HepG2 (cell line): ENCODE results near the gene YLPM1. TPM values are rescaled to one million over a fixed set of nuclear protein-coding genes. Genes with fewer than 3 reads are reported as not detected.

Experiments used
- ARNT2 ChIP-seq: sonication (generic); formaldehyde crosslinking; IDR thresholded peaks from 2 replicates; pipeline ENCODE4 v1.8.0; 2022; ENCODE audit warnings: mild to moderate bottlenecking, low read depth, missing genetic modification reagents, moderate library complexity
- BRF2 ChIP-seq: sonication (generic); formaldehyde crosslinking; IDR thresholded peaks from 2 replicates; pipeline ENCODE4 v1.8.1; 2022; ENCODE audit warnings: mild to moderate bottlenecking, missing genetic modification reagents
- CHCHD3 ChIP-seq: sonication (generic); formaldehyde crosslinking; IDR thresholded peaks from 2 replicates; pipeline ENCODE4 v1.8.0; 2022; ENCODE audit warnings: mild to moderate bottlenecking, missing genetic modification reagents, moderate library complexity
- ELF1 ChIP-seq: sonication (generic); formaldehyde crosslinking; IDR thresholded peaks from 2 replicates; pipeline ENCODE4 v1.4.0; 2020; ENCODE audit warnings: missing genetic modification reagents
- FOXK2 ChIP-seq: fragments of 450-650 bp; IDR thresholded peaks from 2 replicates; pipeline ENCODE4 v1.6.1; 2016
- GLI4 ChIP-seq: sonication (generic); formaldehyde crosslinking; IDR thresholded peaks from 2 replicates; pipeline ENCODE4 v1.5.1; 2020; ENCODE audit warnings: missing genetic modification reagents, mild to moderate bottlenecking, moderate library complexity, borderline replicate concordance
- GMEB2 ChIP-seq: IDR thresholded peaks from 2 replicates; pipeline ENCODE4 v1.6.1; 2016; ENCODE audit warnings: missing biosample characterization, missing genetic modification reagents, low read depth
- KDM5A ChIP-seq: fragments of 200-600 bp; sonication (generic); IDR thresholded peaks from 2 replicates; pipeline ENCODE4 v1.7.0; 2018; ENCODE audit warnings: antibody characterized with exemption, mild to moderate bottlenecking, low read length, borderline replicate concordance
- POLR2A ChIP-seq, 2 experiments: IDR thresholded peaks; 2 replicates each; pipeline ENCODE4 v1.6.1; 2011; ENCODE audit warnings: low read depth in 2 of 2, low read length in 2 of 2, mild to moderate bottlenecking in 1 of 2, moderate library complexity in 1 of 2; ENCODE audit not compliant: insufficient read depth in 1 of 2
- SIN3B ChIP-seq: fragments of 150-350 bp; IDR thresholded peaks from 2 replicates; pipeline ENCODE4 v1.6.1; 2014; ENCODE audit warnings: low read length
- SKIL ChIP-seq: sonication (generic); formaldehyde crosslinking; IDR thresholded peaks from 2 replicates; pipeline ENCODE4 v1.8.0; 2022; ENCODE audit warnings: missing genetic modification reagents, mild to moderate bottlenecking, moderate library complexity, borderline replicate concordance
- TEAD2 ChIP-seq: sonication (generic); formaldehyde crosslinking; IDR thresholded peaks from 2 replicates; pipeline ENCODE4 v1.9.0; 2021; ENCODE audit warnings: missing genetic modification reagents
- YEATS2 ChIP-seq: sonication (generic); formaldehyde crosslinking; IDR thresholded peaks from 2 replicates; pipeline ENCODE4 v1.4.0; 2020; ENCODE audit warnings: missing genetic modification reagents, borderline replicate concordance
- ZBED4 ChIP-seq: sonication (generic); formaldehyde crosslinking; IDR thresholded peaks from 2 replicates; pipeline ENCODE4 v1.4.0; 2020; ENCODE audit warnings: missing genetic modification reagents, borderline replicate concordance
- ZKSCAN1 ChIP-seq: fragments of 150-350 bp; IDR thresholded peaks from 2 replicates; pipeline ENCODE4 v1.6.1; 2014; ENCODE audit warnings: low read length
- ZMAT5 ChIP-seq: sonication (generic); formaldehyde crosslinking; IDR thresholded peaks from 2 replicates; pipeline ENCODE4 v1.5.0; 2020; ENCODE audit warnings: mild to moderate bottlenecking, low read depth, missing genetic modification reagents, borderline replicate concordance
- ZNF235 ChIP-seq: sonication (generic); formaldehyde crosslinking; IDR thresholded peaks from 2 replicates; pipeline ENCODE4 v1.8.1; 2023; ENCODE audit warnings: mild to moderate bottlenecking, missing genetic modification reagents, borderline replicate concordance
- ZNF350 ChIP-seq: sonication (generic); formaldehyde crosslinking; IDR thresholded peaks from 2 replicates; pipeline ENCODE4 v1.4.0; 2020; ENCODE audit warnings: mild to moderate bottlenecking, low read depth, missing genetic modification reagents, borderline replicate concordance
- ZNF432 ChIP-seq: sonication (generic); formaldehyde crosslinking; IDR thresholded peaks from 2 replicates; pipeline ENCODE4 v1.5.0; 2020; ENCODE audit warnings: missing genetic modification reagents, mild to moderate bottlenecking, borderline replicate concordance
- ZNF839 ChIP-seq: sonication (generic); formaldehyde crosslinking; IDR thresholded peaks from 2 replicates; pipeline ENCODE4 v1.4.0; 2020; ENCODE audit warnings: missing genetic modification reagents, mild to moderate bottlenecking, borderline replicate concordance
- ZSCAN31 ChIP-seq: sonication (generic); formaldehyde crosslinking; IDR thresholded peaks from 2 replicates; pipeline ENCODE4 v1.5.0; 2020; ENCODE audit warnings: low read depth, mild to moderate bottlenecking, missing genetic modification reagents
- polyA plus RNA-seq, 8 experiments: library from polyadenylated mRNA; depleted of rRNA in 3 of 8; stranded (reverse) in 7 of 8; unstranded in 1 of 8; fragments of >200 nt; fragmentation: Illumina TruSeq in 4 of 8; extraction: Trizol in 4 of 8; gene quantifications; 2 replicates each; pipeline versions ENCODE4 v1.2.1 to v1.2.3, GENCODE V29; 2011 to 2016; ENCODE audit warnings: low read depth in 4 of 8, missing spikeins in 1 of 8, mixed read lengths in 1 of 8; ENCODE audit not compliant: insufficient read depth in 1 of 8
- total RNA-seq, 5 experiments: library from RNA; depleted of rRNA; stranded (reverse); fragments of >200 nt; fragmentation: Illumina TruSeq; extraction: Trizol; gene quantifications; 2 replicates each; pipeline ENCODE4 v1.2.3, GENCODE V29; 2016; ENCODE audit warnings: low read depth in 1 of 5

Gene YLPM1
- total and polyA plus RNA-seq, 2 of the 13 experiments (the other 11 are each of a cell fraction or from before 2014, with no cell fraction given): 6.7 to 21.9 TPM

GRCh38 chr14:74881431-74882102 lies 118.5 kb downstream of the YLPM1 start, which contains the start of gene DLST (continued):
- TF ChIP-seq ZNF432 (CRISPR knock-in tag): no peak
- TF ChIP-seq GMEB2 (CRISPR knock-in tag): no peak
- no peak for TF ChIP-seq ZKSCAN1
- peak; percentile 73 for TF ChIP-seq SIN3B
- TF ChIP-seq FOXK2: peak; percentile 96
- peak; percentile 97 for TF ChIP-seq KDM5A
- TF ChIP-seq ZBED4 (CRISPR knock-in tag): no peak
- TF ChIP-seq POLR2A (IDR thresholded peaks at IDR 0.05; ENCODE audit: insufficient read depth in 1 of 2, low read depth in 2 of 2, low read length in 2 of 2): peak; percentile 71 to 91
- no peak for TF ChIP-seq ZMAT5 (CRISPR knock-in tag)
- TF ChIP-seq ZNF350 (CRISPR knock-in tag): peak; percentile 84
- TF ChIP-seq TEAD2 (CRISPR knock-in tag): no peak
- TF ChIP-seq ARNT2 (CRISPR knock-in tag): peak; percentile 76; the same call in 1 of the 2 replicates
- TF ChIP-seq ELF1: peak; percentile 72
- TF ChIP-seq YEATS2: peak; percentile 90
- TF ChIP-seq ZNF839 (CRISPR knock-in tag): peak; percentile 66; the same call in 1 of the 2 replicates
- TF ChIP-seq CHCHD3 (CRISPR knock-in tag): no peak
- peak; percentile 39; the same call in 1 of the 2 replicates for TF ChIP-seq SKIL (CRISPR knock-in tag)
- TF ChIP-seq GLI4 (CRISPR knock-in tag): peak; percentile 54; the same call in 1 of the 2 replicates
- peak; percentile 84 for TF ChIP-seq ZSCAN31 (CRISPR knock-in tag)
- peak; percentile 61; the same call in 1 of the 2 replicates for TF ChIP-seq BRF2 (CRISPR knock-in tag)
- no peak; the same call in 1 of the 2 replicates for TF ChIP-seq ZNF235 (CRISPR knock-in tag)
